Right ventricle myocardium superior (tissue), 1 donor: ENCODE measurements around the gene MARK1. TPM values are rescaled to one million over a fixed set of nuclear protein-coding genes. Genes with fewer than 3 reads are reported as not detected.
A peak's percentile ranks its signal among the peaks of the same experiment; 100 is the strongest.
"Not testable (repeated sequence)": the region's sequence is repeated elsewhere in the genome, so short reads cannot be mapped to it uniquely, and the experiment has no call there.

Experiments
- ATAC-seq: fragments of 200-7000 bp; cut with Tn5 transposase; one replicate; pipeline ENCODE4 v1.9.1; 2020; ENCODE audit warnings: mild to moderate bottlenecking; ENCODE audit not compliant: poor library complexity
- DNase-seq: peaks from one replicate; pipeline ENCODE4 v3.0.0-alpha.2; 2020
- intact Hi-C: fragments of 100-400 bp; cut with DNase I; formaldehyde crosslinking; loops from one replicate; pipeline ENCODE4 v1.11.2; 2022
- total RNA-seq: library from RNA; stranded (reverse); fragmentation: NEBNext Ultra II Directional; extraction: Animal tissue kit (Norgen Biotek cat#: 25700); gene quantifications from one replicate; pipeline ENCODE4 v1.2.1, GENCODE V29; 2021
- donor health status: DM: no; HTN: yes; CAD: no; lungs with severe emphysema.

MARK1 gene
- total RNA-seq, 1 donor from 2014 or later, result 13.7 TPM

DNA sequence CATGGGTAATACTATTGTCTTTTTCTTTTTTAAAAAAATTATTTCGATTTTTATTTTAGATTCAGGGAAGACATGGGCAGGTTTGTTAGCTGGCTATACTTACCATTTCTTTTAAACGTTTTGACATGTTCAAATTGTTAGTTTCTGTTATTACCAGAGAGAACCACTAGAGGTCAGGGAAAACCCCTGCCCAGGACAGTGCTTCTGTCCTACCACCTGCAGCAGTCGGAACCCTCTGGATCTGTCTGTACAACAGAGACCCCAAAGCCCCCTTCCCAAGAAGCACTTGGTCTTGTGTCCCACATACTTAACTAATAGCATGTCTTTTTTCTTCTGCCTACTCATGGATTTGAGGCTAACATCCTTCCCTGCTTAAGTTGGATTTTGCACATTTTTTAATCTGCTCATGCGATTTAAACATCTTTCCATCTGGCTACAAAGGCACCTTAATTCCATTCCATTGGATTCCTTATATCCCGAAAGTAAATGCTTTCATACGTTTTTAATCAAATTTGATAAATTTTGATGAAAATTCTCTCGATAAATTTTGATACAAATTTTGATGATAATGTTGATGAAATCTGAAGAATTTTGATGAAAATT lies 152.2 kb downstream of the MARK1 start:
- intact Hi-C loops, result loop anchor here (5.0 kb wide), 1 partner anchor 97 kb away; no protein-coding TSS in a partner anchor
- ATAC-seq, result peak; percentile 87
- DNase-seq, result no peak

DNA sequence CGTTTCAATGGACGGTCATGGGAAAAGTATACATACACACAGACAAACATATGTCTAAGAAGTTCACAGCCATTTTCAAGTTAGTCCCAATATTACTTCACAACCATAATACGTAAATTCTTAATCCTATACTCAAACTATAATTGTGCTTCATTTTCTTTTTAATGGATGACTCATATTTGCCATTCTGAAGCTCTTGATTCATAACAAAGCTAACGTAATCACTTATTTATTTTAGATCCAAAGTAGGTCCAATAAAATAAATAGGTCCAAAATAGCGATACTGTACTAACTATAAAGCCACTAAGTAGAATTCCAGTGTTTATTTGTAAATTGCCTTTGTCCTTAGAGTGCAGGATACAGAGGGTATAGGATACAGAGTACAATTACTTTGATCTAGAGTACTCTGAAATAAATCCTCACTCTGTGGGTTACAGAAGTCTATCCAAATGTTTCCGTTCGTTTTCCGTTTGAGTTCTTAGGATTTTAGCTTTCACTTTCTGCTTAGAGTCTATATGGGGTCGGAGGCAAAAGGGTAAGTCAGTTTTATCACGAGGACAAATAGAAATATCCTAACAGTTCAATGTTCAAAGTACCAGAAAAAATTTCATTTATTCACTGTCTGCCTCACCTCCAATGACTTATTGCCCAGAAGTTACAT lies 153.4 kb downstream of the MARK1 start:
- DNase-seq (no peak), ATAC-seq (no peak)
- intact Hi-C loops, result loop anchor here (5.0 kb wide), 1 partner anchor 96 kb away; no protein-coding TSS in a partner anchor

DNA sequence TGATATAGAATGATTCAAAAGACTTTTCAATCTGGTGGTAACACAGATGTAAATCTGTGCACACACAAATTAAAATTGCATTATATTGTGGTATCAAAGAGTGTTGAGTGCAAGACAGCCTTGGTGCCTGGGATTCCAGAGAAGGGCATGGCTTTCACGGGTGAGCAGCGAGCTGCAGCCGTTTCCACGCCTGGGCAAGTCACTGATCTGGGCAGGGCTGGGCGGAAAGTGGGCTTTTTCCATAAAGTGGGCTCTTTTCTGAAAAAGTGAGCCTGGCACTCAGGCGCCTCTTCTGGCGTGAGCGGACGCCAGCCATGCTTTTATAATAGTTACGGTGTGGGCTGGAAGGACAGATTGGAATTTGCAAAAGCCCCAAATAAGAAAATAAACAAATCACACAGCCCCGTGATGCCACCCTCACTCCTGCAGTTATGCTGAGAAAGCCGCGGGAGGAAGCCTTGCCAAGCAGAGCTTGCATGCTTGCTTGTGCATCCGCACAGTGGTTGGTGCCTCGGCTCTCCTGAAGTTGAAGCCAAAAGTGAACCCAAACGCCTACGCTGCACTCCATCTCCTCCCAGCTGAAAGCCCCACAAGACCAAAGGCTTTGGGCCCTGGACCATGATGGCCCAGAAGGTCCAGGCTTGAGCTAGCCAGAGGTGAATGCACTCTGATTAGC lies 155.1 kb downstream of the MARK1 start:
- ATAC-seq, result no peak
- intact Hi-C loops, result loop anchor here (5.0 kb wide), 1 partner anchor 94 kb away; no protein-coding TSS in a partner anchor
- no peak for DNase-seq

DNA sequence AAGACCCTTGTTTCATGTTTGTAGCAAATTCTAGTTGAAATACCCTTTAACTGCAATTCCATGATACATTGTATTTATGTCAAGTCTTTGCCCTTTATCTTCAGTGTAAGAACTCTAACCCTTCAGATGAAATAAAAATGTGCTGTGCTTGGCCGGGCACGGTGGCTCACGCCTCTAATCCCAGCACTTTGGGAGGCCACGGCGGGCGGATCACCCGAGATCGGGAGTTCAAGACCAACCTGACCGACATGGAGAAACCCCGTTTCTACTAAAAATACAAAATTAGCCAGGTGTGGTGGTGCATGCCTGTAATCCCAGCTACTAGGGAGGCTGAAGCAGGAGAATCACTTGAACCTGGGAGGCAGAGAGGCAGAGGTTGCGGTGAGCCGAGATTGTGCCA lies 155.8 kb downstream of the MARK1 start:
- ATAC-seq, DNase-seq: not testable (repeated sequence)
- intact Hi-C loops, result loop anchor here (5.0 kb wide), 1 partner anchor 94 kb away; no protein-coding TSS in a partner anchor

- DNase-seq (no peak), ATAC-seq (no peak)
- intact Hi-C loops, result loop anchor here (5.0 kb wide), 1 partner anchor 92 kb away; no protein-coding TSS in a partner anchor
Observed at GRCh38 chr1:220684890-220685289, 157.0 kb downstream of the MARK1 start.

DNA sequence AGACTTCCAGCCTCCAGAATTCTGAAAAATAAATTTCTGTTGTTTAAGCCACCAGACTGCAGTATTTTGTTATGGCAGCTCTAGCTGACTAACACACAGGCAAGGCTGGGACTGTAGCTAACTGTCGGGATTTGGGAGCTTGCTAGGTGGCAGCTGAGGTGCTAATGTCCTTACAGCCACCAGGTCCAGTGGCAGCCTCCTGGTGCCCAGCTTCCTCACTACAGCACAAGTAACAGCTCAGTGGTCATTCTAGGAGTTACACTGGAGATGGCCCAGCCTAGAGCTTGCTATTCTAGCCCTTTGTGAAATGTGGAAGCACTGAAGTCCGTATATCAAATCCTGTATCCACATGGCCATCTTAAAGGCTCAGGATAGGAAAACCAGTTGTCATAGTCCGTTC lies 157.9 kb downstream of the MARK1 start:
- no peak for ATAC-seq
- intact Hi-C loops, result no loop called here
- no peak for DNase-seq

GRCh38 chr1:220687809-220688208 lies 159.9 kb downstream of the MARK1 start:
- DNase-seq (no peak), ATAC-seq (no peak)
- intact Hi-C loops, result no loop called here

DNA sequence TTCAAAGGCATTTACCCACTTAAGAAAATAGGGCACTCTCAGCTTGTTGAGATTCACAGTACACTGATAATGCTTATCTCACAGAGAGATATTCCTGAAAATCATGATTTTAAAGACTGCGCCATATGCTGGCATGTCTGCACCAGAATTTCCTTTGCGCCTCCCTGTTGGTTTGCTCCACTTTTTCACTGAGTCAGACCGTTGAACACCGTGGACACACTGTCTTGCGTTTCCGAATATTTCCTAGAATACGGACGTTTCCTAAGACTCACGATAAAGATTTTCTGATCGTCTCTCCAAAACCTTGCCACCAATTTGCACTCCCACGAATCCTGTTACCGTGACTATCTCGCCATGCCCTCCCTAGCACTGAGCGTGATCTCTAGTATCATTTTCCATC lies 161.7 kb downstream of the MARK1 start:
- intact Hi-C loops, result loop anchor here (2.0 kb wide), 1 partner anchor 43 kb away; no protein-coding TSS in a partner anchor
- ATAC-seq (no peak), DNase-seq (no peak)

DNA sequence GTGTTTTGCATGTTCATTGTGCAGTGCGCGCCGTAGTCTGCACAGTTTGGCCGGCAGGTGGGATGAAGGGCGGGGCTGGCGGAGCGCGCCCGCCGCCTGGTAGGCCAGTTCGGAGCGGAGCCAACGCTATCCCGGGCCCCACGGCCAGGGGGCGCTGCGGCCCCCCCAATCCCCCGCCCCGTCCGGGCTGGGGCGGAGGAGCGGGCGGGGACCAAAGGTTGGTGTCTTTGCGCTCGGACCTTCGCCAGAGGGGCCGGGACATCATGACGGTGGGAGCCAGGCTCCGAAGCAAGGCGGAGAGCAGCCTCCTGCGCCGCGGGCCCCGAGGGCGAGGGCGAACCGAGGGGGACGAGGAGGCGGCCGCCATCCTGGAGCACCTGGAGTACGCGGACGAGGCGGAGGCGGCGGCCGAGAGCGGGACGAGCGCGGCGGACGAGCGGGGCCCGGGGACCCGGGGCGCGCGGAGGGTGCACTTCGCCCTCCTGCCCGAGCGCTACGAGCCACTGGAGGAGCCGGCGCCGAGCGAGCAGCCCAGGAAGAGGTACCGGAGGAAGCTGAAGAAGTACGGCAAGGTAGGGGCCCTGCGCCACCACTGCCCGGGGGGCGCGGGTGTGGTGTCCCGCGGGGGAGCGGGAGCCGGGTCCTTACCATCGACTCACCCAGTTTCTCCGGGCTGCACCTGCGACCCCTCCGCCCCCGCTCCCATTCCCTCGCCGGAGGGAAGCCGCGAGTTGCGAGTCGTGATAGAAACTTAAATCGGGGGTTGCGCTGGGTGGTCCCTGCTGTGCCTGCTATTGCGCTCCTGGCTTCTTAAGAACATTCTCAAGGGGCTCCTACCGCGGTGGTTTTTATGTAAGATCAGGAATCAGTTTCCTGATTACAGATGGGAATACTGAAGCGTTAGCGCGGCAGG lies 162.5 kb downstream of the MARK1 start, which contains the start of gene C1orf115:
TSS of gene C1orf115 (plus strand) at position 224 of the 913 bp plus-strand sequence. CDS start at position 264, 40 bp downstream.
- ATAC-seq, result peak; percentile 98
- DNase-seq, result peak; percentile 88
- intact Hi-C loops, result loop anchor here (2.0 kb wide), 1 partner anchor 42 kb away; no protein-coding TSS in a partner anchor

- intact Hi-C loops, result loop anchor here (2.0 kb wide), 1 partner anchor 42 kb away; no protein-coding TSS in a partner anchor
- no peak for ATAC-seq
- no peak for DNase-seq
Observed at GRCh38 chr1:220691053-220691684, 163.2 kb downstream of the MARK1 start.

GRCh38 chr1:220692436-220693228 lies 164.7 kb downstream of the MARK1 start:
- ATAC-seq (no peak), DNase-seq (no peak)
- intact Hi-C loops, result no loop called here

DNA sequence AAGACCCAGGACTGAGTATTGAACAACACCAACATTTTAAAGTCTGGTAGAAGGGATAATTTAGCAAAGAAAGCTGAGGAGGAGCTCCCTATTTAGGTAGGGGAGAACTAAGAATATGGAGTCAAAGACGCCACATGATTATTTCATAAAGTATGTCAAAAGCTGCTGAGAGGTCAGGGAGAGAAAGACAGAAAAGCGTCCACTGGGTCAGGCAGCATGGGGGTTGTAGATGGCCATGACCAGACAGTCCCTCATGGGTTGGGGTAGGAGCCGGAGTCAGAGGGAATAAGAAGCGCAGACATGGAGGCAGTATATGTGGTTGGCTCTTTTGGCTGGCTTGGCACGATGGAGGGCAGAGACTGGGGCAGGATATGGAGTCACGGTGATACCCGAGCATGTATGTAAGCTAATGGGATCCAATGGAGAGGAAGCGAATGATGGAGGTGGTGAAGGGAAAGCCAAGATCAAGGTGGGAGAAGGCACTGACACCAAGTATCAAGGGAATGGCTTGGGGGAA lies 167.0 kb downstream of the MARK1 start:
- intact Hi-C loops, result no loop called here
- ATAC-seq, result no peak
- no peak for DNase-seq

DNA sequence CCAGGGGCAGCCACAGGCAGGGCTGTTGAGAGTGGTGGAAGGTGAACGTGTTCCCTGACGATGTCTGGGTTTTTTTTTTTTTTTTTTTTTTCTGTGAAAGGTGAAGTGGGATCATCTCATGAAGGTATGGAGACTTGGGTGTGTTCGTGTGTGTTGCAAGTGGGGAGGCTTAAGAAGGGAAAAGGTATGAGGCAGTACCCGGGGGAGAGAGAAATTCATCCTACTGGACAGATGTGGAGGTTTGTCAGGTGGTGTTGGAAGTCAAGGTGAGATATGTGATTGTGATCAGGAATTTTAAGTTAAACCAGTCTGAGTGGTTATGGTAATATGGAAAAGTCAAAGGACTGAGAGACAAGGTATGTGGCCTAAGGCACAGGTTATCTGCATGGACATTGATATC lies 167.5 kb downstream of the MARK1 start:
- DNase-seq, result no peak
- no peak for ATAC-seq
- intact Hi-C loops, result no loop called here

GRCh38 chr1:220696226-220696862 lies 168.4 kb downstream of the MARK1 start:
- ATAC-seq, result no peak
- DNase-seq, result no peak
- intact Hi-C loops, result no loop called here

GRCh38 chr1:220696863-220697231 lies 168.9 kb downstream of the MARK1 start:
- ATAC-seq (no peak), DNase-seq (no peak)
- intact Hi-C loops, result no loop called here

DNA sequence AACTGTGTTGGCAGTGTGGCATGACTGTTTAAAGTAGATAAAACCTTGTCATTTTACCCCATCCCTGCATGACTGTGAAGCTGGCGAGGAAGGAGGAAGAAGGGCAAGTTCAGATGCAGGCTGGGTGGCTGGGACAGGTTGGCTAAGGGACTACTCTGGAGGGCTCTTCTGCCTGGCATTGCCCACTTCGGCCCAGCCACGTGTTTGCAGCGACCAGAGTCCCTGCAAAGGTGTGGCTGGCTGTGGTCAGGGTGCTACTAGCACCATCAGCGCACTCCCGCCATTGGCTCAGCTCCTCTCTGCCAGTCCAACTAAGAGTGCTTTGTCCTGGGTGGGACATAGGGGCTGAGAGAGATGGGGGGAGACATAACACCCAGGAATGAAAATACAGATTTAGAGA lies 169.4 kb downstream of the MARK1 start:
- ATAC-seq (no peak), DNase-seq (no peak)
- intact Hi-C loops, result no loop called here

GRCh38 chr1:220698607-220699016 lies 170.7 kb downstream of the MARK1 start:
- intact Hi-C loops, result no loop called here
- no peak for DNase-seq

More at GRCh38 chr1:220698607-220699016, 170.7 kb downstream of the MARK1 start:
- no peak for ATAC-seq
